OCI-LY7 (cell line): ENCODE measurements around the gene AUNIP. TPM values are rescaled to one million over a fixed set of nuclear protein-coding genes. Genes with fewer than 3 reads are reported as not detected.

ENCODE experiments used
- BruUV-seq: library from RNA; stranded (reverse); fragments of 400-500 nt; replicated peaks from 2 replicates; lab custom pipeline; 2021; lab: Mats Ljungman, UMichigan
- CTCF ChIA-PET: fragments of 300-600 bp; sonication (Branson Sonifier 250); formaldehyde crosslinking; loops from one replicate; lab custom pipeline; 2022; ENCODE audit warnings: antibody characterized with exemption; ENCODE audit not compliant: unreplicated experiment; lab: Charles Lee
- POLR2A ChIA-PET: fragments of 300-600 bp; sonication (Branson Sonifier 250); formaldehyde crosslinking; loops from one replicate; lab custom pipeline; 2022; ENCODE audit warnings: antibody characterized with exemption; lab: Charles Lee
- DNase-seq: peaks from one replicate; pipeline ENCODE4 v3.0.0-alpha.2; 2015; ENCODE audit warnings: low spot score
- H2AFZ ChIP-seq: fragments of 200-600 bp; sonication (generic), shearing (Covaris generic); 2 replicates; pipeline ENCODE4 v1.6.1; 2014; ENCODE audit warnings: mild to moderate bottlenecking, antibody characterized with exemption, low read length, moderate library complexity
- H3K27ac ChIP-seq: fragments of 200-600 bp; sonication (generic); 2 replicates; pipeline ENCODE4 v1.5.1; 2014; ENCODE audit warnings: mixed run types, low read depth, mild to moderate bottlenecking, moderate library complexity, low read length, inconsistent platforms; ENCODE audit not compliant: poor library complexity, severe bottlenecking
- H3K36me3 ChIP-seq: fragments of 200-600 bp; sonication (generic); 2 replicates; pipeline ENCODE4 v1.6.1; 2014; ENCODE audit warnings: mild to moderate bottlenecking, antibody characterized with exemption, low read length, moderate library complexity, mixed read lengths; ENCODE audit not compliant: insufficient read depth
- H3K4me1 ChIP-seq: fragments of 200-600 bp; sonication (generic); 2 replicates; pipeline ENCODE4 v1.5.1; 2014; ENCODE audit warnings: mild to moderate bottlenecking, low read length; ENCODE audit not compliant: insufficient read depth, poor library complexity, severe bottlenecking
- H3K4me2 ChIP-seq: fragments of 200-600 bp; sonication (generic); 2 replicates; pipeline ENCODE4 v1.6.1; 2014; ENCODE audit warnings: mild to moderate bottlenecking, low read length
- H3K4me3 ChIP-seq: fragments of 200-600 bp; sonication (generic); 2 replicates; pipeline ENCODE4 v1.5.1; 2014; ENCODE audit warnings: mild to moderate bottlenecking, low read depth, low read length; ENCODE audit not compliant: poor library complexity, severe bottlenecking
- H3K79me2 ChIP-seq: fragments of 200-600 bp; sonication (generic); 2 replicates; pipeline ENCODE4 v1.6.1; 2016; ENCODE audit warnings: low read depth, mild to moderate bottlenecking, low read length, moderate library complexity, mixed read lengths; ENCODE audit not compliant: insufficient read depth
- H3K9me2 ChIP-seq: fragments of 200-600 bp; sonication (generic); 2 replicates; pipeline ENCODE4 v1.6.1; 2016; ENCODE audit warnings: mild to moderate bottlenecking, low read length, mixed read lengths; ENCODE audit not compliant: insufficient read depth
- H3K9me3 ChIP-seq: fragments of 200-600 bp; sonication (generic); 2 replicates; pipeline ENCODE4 v1.6.1; 2014; ENCODE audit warnings: mild to moderate bottlenecking, mixed run types, low read length, mixed read lengths
- H4K20me1 ChIP-seq: fragments of 200-600 bp; sonication (generic); 2 replicates; pipeline ENCODE4 v1.6.1; 2014; ENCODE audit warnings: mild to moderate bottlenecking, antibody characterized with exemption, low read length, moderate library complexity, mixed read lengths; ENCODE audit not compliant: insufficient read depth
- CTCF ChIP-seq: fragments of 200-600 bp; sonication (generic); conservative IDR thresholded peaks from 2 replicates; pipeline ENCODE4 v1.5.1; 2014; ENCODE audit warnings: mild to moderate bottlenecking, antibody characterized with exemption, low read length, moderate library complexity, mixed read lengths
- EZH2phosphoT487 ChIP-seq: fragments of 200-600 bp; sonication (generic); IDR thresholded peaks from 2 replicates; pipeline ENCODE4 v1.6.1; 2018; ENCODE audit warnings: low read depth, borderline replicate concordance, mild to moderate bottlenecking, mixed run types, antibody characterized with exemption, low read length, moderate library complexity, mixed read lengths
- intact Hi-C: fragments of 100-400 bp; cut with micrococcal nuclease; formaldehyde crosslinking; loops from one replicate; pipeline ENCODE4 v1.10.0; 2022; ENCODE audit not compliant: unreplicated experiment
- total RNA-seq, 2 experiments: library from RNA; depleted of rRNA in 1 of 2; stranded (reverse); fragments of >200 nt in 1 of 2; shearing (Covaris generic) in 1 of 2; gene quantifications; 2 replicates each; pipeline ENCODE4 v1.2.3, GENCODE V29; 2014 to 2022

The AUNIP gene
- total RNA-seq, 2 experiments from 2014 or later, result 15.1 to 21.5 TPM

DNA sequence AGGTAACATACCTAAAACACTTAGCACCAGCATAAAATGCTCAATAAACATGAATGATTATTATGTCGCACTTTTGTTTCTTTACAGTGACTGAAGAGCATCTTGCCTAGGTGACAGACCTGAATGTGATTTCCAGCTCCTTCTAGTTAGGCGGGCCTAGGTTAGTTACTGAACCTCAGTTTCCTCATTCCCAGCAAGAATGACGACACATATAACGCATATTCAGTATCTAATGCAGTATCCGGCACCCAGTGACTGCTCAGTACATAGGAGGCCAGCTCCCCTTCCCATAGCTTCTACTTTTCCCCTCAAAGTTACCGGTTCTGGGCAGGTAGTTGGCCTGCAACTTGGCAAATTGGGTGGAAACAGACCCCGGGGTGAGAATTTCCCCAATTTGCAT, 763 bp downstream of the AUNIP start:
- peak; percentile 43 for DNase-seq
- Histone ChIP-seq H3K36me3 (peaks cover 3% of the 10 kb centered on the region; the same call in 1 of the 2 replicates), H4K20me1 (no peaks in the 10 kb centered on the region), H3K4me1 (peaks cover 16% of the 10 kb centered on the region), H3K27ac (peak overlapping the region; percentile 15), H3K4me2 (peak overlapping the region; percentile 98), H3K4me3 (peak overlapping the region; percentile 77), H3K9me2 (no peaks in the 10 kb centered on the region), H3K79me2 (peaks cover 42% of the 10 kb centered on the region; the same call in 1 of the 2 replicates), H3K9me3 (no peaks in the 10 kb centered on the region), H2AFZ (peak overlapping the region; percentile 92; the same call in 1 of the 2 replicates)
- intact Hi-C loops, result no loop called here
- BruUV-seq, result no TSS peak
- CTCF ChIA-PET, result no interaction called here
- TF ChIP-seq CTCF, result peak; percentile 14; the same call in 1 of the 2 replicates
- TF ChIP-seq EZH2phosphoT487, result no peak
- POLR2A ChIA-PET, result no interaction called here

- Histone ChIP-seq H3K4me2 (no peak overlapping the region), H3K36me3 (peaks cover 7% of the 10 kb centered on the region; the same call in 1 of the 2 replicates), H3K9me2 (no peaks in the 10 kb centered on the region), H3K27ac (no peak overlapping the region), H3K79me2 (peaks cover 45% of the 10 kb centered on the region; the same call in 1 of the 2 replicates), H3K4me3 (no peak overlapping the region), H3K4me1 (peaks cover 16% of the 10 kb centered on the region), H3K9me3 (no peaks in the 10 kb centered on the region), H4K20me1 (no peaks in the 10 kb centered on the region), H2AFZ (no peak overlapping the region)
- ChIA-PET POLR2A (interaction anchor here (0.6 to 1.8 kb wide), 5 partner anchors 9 to 903 kb away, joined by 3 to 6 read pairs (median 3); no protein-coding TSS in a partner anchor), CTCF (interaction anchor here (0.9 kb wide), 1 partner anchor 13 kb away, joined by 5 read pairs; no protein-coding TSS in a partner anchor)
- intact Hi-C loops, result no loop called here
- no peak for DNase-seq
- TF ChIP-seq CTCF (no peak), EZH2phosphoT487 (no peak)
- BruUV-seq, result TSS peak; percentile 37
Observed at GRCh38 chr1:25856856-25857255, 2.4 kb downstream of the AUNIP start.

- TF ChIP-seq CTCF (no peak), EZH2phosphoT487 (no peak)
- no peak for DNase-seq
- peaks cover 16% of the 10 kb centered on the region for H3K36me3 ChIP-seq
- intact Hi-C loops, result no loop called here
- H3K79me2 ChIP-seq, result peaks cover 56% of the 10 kb centered on the region
- no peak overlapping the region for H3K4me3 ChIP-seq
- H4K20me1 ChIP-seq, result no peaks in the 10 kb centered on the region
- no peak overlapping the region for H3K27ac ChIP-seq
- no peak overlapping the region for H3K4me2 ChIP-seq
- H3K4me1 ChIP-seq, result peaks cover 12% of the 10 kb centered on the region
- no peaks in the 10 kb centered on the region for H3K9me2 ChIP-seq
- H3K9me3 ChIP-seq, result peaks cover 9% of the 10 kb centered on the region; the same call in 1 of the 2 replicates
- no TSS peak for BruUV-seq
- CTCF ChIA-PET, result no interaction called here
- POLR2A ChIA-PET, result interaction anchor here (1.7 kb wide), 1 partner anchor 30 kb away, joined by 4 read pairs; no protein-coding TSS in a partner anchor
- no peak overlapping the region for H2AFZ ChIP-seq
Observed at GRCh38 chr1:25854554-25854953, 4.7 kb downstream of the AUNIP start.
